ENCODE results near the gene ASH1L. TPM values are rescaled to one million over a fixed set of nuclear protein-coding genes. Genes with fewer than 3 reads are reported as not detected.
A peak's percentile ranks its signal among the peaks of the same experiment; 100 is the strongest.
"Not testable (repeated sequence)": the region's sequence is repeated elsewhere in the genome, so short reads cannot be mapped to it uniquely, and the experiment has no call there.

ASH1L gene
- polyA plus RNA-seq, 12 donors: 25.1 to 37.4 (median 28.2) TPM; not detected in 1

GRCh38 chr1:155308493-155309422 lies 253.8 kb downstream of the ASH1L start, which contains the start of gene FDPS:
FDPS (plus strand) TSS chr1:155308866; CDS start chr1:155309790, 924 bp downstream.
- peak; percentile 99 for DNase-seq

GRCh38 chr1:155307247-155307740 lies 255.3 kb downstream of the ASH1L start:
- no peak for DNase-seq

- DNase-seq: no peak
Observed at GRCh38 chr1:155305881-155306391, 256.7 kb downstream of the ASH1L start.

- DNase-seq: no peak
Observed at GRCh38 chr1:155304558-155305063, 258.0 kb downstream of the ASH1L start.

- DNase-seq: no peak
Observed at GRCh38 chr1:155301342-155301841, 261.2 kb downstream of the ASH1L start, which contains the start of gene PKLR. PKLR (minus strand) TSS chr1:155301438; CDS start chr1:155301395, 43 bp downstream.

- no peak for DNase-seq
Observed at GRCh38 chr1:155300553-155301329, 261.9 kb downstream of the ASH1L start.

GRCh38 chr1:155300024-155300423 lies 262.6 kb downstream of the ASH1L start:
- DNase-seq: no peak

GRCh38 chr1:155297384-155297783 lies 265.2 kb downstream of the ASH1L start:
- no peak for DNase-seq

GRCh38 chr1:155296661-155297060 lies 265.9 kb downstream of the ASH1L start:
- no peak for DNase-seq

- no peak for DNase-seq
Observed at GRCh38 chr1:155295942-155296267, 266.7 kb downstream of the ASH1L start.

GRCh38 chr1:155295183-155295941 lies 267.2 kb downstream of the ASH1L start:
- DNase-seq: no peak

GRCh38 chr1:155294520-155295182 lies 268.0 kb downstream of the ASH1L start:
- DNase-seq: no peak

GRCh38 chr1:155293086-155293749 lies 269.4 kb downstream of the ASH1L start:
- no peak for DNase-seq

- not testable (repeated sequence) for DNase-seq
Observed at GRCh38 chr1:155291006-155291405, 271.6 kb downstream of the ASH1L start.

- no peak for DNase-seq
Observed at GRCh38 chr1:155287987-155288543, 274.5 kb downstream of the ASH1L start.

GRCh38 chr1:155286544-155286943 lies 276.1 kb downstream of the ASH1L start:
- DNase-seq: no peak

GRCh38 chr1:155285631-155286044 lies 277.0 kb downstream of the ASH1L start:
- DNase-seq: no peak
